HFF-Myc (cell line): Measurements from ENCODE around the gene RHO.

Experiments
- DNase-seq: peaks from one replicate; pipeline ENCODE4 v3.0.0-alpha.2; 2011; ENCODE audit warnings: low read depth; ENCODE audit errors: extremely low read depth
- H3K4me3 ChIP-seq: replicated peaks from 2 replicates; pipeline ENCODE4 v1.5.1; 2011; ENCODE audit warnings: low read depth, mild to moderate bottlenecking, control low read depth, low read length
- TF ChIP-seq, protein P1 (sequence below): IDR thresholded peaks from 2 replicates; pipeline ENCODE4 v1.5.1; 2012; ENCODE audit warnings: mild to moderate bottlenecking, low read depth, low read length, control low read depth; ENCODE audit errors: missing control alignments

Gene RHO

GRCh38 chr3:129535075-129535474, 6.6 kb downstream of the RHO start:
- TF ChIP-seq, protein P1, sequence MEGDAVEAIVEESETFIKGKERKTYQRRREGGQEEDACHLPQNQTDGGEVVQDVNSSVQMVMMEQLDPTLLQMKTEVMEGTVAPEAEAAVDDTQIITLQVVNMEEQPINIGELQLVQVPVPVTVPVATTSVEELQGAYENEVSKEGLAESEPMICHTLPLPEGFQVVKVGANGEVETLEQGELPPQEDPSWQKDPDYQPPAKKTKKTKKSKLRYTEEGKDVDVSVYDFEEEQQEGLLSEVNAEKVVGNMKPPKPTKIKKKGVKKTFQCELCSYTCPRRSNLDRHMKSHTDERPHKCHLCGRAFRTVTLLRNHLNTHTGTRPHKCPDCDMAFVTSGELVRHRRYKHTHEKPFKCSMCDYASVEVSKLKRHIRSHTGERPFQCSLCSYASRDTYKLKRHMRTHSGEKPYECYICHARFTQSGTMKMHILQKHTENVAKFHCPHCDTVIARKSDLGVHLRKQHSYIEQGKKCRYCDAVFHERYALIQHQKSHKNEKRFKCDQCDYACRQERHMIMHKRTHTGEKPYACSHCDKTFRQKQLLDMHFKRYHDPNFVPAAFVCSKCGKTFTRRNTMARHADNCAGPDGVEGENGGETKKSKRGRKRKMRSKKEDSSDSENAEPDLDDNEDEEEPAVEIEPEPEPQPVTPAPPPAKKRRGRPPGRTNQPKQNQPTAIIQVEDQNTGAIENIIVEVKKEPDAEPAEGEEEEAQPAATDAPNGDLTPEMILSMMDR: no peak
- DNase-seq: no peak
- H3K4me3 ChIP-seq: no peak overlapping the region

- TF ChIP-seq, protein P1: no peak
Observed at GRCh38 chr3:129536374-129536667, 7.9 kb downstream of the RHO start.

DNA sequence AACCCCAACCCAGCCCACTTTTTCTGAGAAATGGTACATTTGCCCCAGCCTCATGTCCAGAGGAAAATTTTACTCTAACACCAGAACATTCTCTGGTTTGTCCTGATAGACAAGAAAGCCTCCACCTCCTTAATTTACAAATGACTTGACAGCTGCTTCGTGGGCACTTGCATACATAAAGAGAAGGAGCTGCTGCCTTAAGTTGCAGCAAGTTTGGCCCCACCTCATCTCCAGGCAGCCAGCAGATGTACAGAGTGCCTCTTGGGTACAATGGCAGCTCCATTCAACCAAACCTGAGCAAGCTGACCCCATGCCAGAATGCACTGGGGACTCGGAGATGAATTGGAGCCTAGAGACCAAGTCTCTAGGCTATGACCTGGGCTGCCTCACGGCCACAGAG, 8.4 kb downstream of the RHO start:
- TF ChIP-seq, protein P1: no peak
- no peak overlapping the region for H3K4me3 ChIP-seq
- no peak for DNase-seq

More at GRCh38 chr3:129536374-129536667, 7.9 kb downstream of the RHO start:
- DNase-seq: no peak
- H3K4me3 ChIP-seq: no peak overlapping the region

GRCh38 chr3:129539206-129539605, 10.8 kb downstream of the RHO start:
- no peak for DNase-seq
- TF ChIP-seq, protein P1: no peak
- H3K4me3 ChIP-seq: no peak overlapping the region

DNA sequence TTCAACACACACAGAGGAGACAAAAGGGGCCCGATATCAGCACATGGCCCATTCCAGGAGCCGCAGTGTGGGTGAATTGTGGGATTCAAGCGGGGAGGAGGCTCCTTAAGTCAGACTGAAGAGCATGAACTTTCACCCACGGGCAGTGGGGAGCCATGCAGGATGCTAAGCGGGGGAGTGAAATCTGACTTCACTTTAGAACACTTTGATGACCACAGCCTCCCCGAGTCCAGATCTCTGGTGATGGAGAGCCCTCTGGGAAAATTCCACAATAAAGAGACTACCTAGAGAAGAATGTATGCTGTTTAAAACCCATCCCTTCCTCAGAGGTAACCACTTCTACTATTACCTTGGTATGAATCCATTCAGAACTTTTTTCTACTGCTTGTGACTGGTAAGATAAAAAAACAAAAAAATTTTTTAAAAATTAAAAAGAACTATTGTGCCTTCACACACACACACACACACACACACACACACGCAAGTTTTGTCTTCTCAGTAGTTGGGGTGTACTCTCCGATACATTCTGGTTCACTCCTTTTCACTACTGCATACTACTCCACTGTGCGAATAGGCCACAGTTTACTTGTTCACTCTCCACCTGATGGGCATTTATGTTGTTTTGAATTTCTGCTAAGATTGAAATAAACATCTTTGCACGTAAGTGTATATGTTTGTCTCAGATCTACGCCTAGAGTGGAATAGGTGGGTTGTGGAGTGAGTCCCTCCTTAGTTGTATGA, 12.5 kb downstream of the RHO start:
- TF ChIP-seq, protein P1: no peak
- no peak overlapping the region for H3K4me3 ChIP-seq
- no peak for DNase-seq

DNA sequence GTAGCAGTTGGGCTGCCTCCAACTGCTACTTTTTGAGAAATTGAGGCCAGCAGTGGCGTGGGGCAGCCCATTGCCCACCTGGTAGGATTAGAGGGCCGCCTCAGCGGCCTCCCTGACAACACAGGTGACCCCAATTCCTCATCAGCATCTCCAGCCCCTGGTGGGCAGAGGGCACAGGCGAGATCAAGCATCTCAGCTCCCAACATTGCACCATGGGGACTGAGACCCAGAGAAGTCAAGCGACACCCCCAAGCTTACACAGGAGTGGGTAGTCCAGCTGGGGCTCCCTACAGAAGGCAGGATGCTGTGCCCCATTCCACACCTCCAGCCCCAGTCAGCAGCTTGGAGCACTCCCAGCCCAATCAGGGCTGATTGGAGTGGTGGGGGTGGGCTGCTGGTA, 14.3 kb downstream of the RHO start:
- DNase-seq: no peak
- TF ChIP-seq, protein P1: no peak
- no peak overlapping the region for H3K4me3 ChIP-seq

DNA sequence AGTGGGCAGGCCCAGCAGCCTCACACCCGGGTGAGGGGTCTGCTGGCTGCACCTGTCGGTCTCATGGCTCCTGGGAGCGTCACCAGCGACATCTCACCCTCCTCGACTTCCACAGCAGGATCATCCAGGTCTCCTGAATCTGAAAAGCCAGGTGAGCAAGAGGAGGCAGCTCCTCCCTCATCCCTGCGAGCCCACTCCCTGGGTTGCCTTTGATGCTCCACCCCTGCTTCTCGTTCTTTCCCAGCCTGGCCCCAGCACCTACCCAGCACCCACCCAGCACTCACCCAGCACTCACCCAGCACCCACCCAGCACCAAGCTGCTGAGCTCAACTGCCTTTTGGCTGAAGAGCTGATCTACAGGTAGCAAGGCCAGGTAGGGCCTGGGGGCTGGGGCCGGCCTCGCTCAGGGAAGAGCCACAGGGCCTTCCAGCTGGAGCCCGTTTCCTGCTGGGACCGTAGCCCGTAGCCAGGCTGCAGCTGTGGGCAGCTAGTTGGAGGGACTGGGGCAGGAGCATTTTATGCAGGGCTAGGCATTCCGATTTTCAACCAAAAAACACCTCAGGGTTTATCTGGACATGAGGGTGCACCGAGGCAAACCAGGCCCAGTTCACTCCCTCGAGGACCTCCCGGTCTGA, 14.8 kb downstream of the RHO start, which contains the start of gene H1-8:
Gene H1-8 (plus strand): TSS at position 20 of the 635 bp plus-strand sequence. CDS start 44 bp downstream, at position 64.
- no peak for DNase-seq
- no peak within 1 kb of the TSS for H3K4me3 ChIP-seq

More for the DNA sequence above, 14.8 kb downstream of the RHO start, which contains the start of gene H1-8:
- TF ChIP-seq, protein P1: no peak
